Endothelial cell of umbilical vein (primary cell): ENCODE measurements around the gene FAM72D.
"Not testable (repeated sequence)": the region's sequence is repeated elsewhere in the genome, so short reads cannot be mapped to it uniquely, and the experiment has no call there.

Experiments
- CTCF ChIP-seq, 2 donors: IDR thresholded peaks; 1 replicate in 1 of 2; 2 replicates in 1 of 2; pipeline ENCODE4 v1.5.1; 2011; ENCODE audit warnings: low read length in 2 of 2, mild to moderate bottlenecking in 2 of 2, moderate library complexity in 2 of 2, control low read depth in 1 of 2, inconsistent platforms in 1 of 2, low read depth in 1 of 2; ENCODE audit not compliant: insufficient read depth in 1 of 2; ENCODE audit errors: extremely low read depth in 1 of 2
- EZH2 ChIP-seq: IDR thresholded peaks from 2 replicates; pipeline ENCODE4 v1.6.1; 2012; ENCODE audit warnings: borderline replicate concordance, low read depth, mild to moderate bottlenecking, moderate library complexity, low read length, inconsistent platforms; ENCODE audit not compliant: severe bottlenecking
- MAX ChIP-seq: IDR thresholded peaks from 2 replicates; pipeline ENCODE4 v1.6.1; 2011; ENCODE audit not compliant: insufficient read depth, insufficient read length
- POLR2A ChIP-seq: IDR thresholded peaks from 2 replicates; pipeline ENCODE4 v1.6.1; 2012; ENCODE audit warnings: low read depth, mild to moderate bottlenecking, control low read depth, low read length

GRCh38 chr1:145119842-145120241 lies 24.1 kb downstream of the FAM72D start:
- TF ChIP-seq EZH2; POLR2A; MAX; CTCF (IDR thresholded peaks at IDR 0.05; ENCODE audit: extremely low read depth in 1 of 2, insufficient read depth in 1 of 2, low read depth in 1 of 2, low read length in 2 of 2): not testable (repeated sequence)
